ENCODE measurements around the gene BLVRA.

- no peak for TF ChIP-seq CTCF (IDR thresholded peaks at IDR 0.05)
- TF ChIP-seq POLR2A (IDR thresholded peaks at IDR 0.05): no peak
These were observed 8.1 kb downstream of the BLVRA start for GRCh38 chr7:43766564-43766963.
